Mammary epithelial cell (primary cell): ENCODE results near the gene MUC5AC.

Experiments used
- CTCF ChIP-seq, 2 donors: IDR thresholded peaks in 1 of 2; conservative IDR thresholded peaks in 1 of 2; 2 replicates each; pipeline ENCODE4 v1.5.1; 2011 to 2012; ENCODE audit warnings: inconsistent platforms in 2 of 2, low read length in 2 of 2, mild to moderate bottlenecking in 2 of 2, control low read depth in 1 of 2, low read depth in 1 of 2; ENCODE audit not compliant: insufficient read depth in 1 of 2; ENCODE audit errors: extremely low read depth in 1 of 2
- EZH2 ChIP-seq: IDR thresholded peaks from 2 replicates; pipeline ENCODE4 v1.6.1; 2012; ENCODE audit warnings: low read length, inconsistent platforms, borderline replicate concordance

- TF ChIP-seq CTCF (conservative IDR thresholded peaks at IDR 0.05 in 1 of 2, IDR thresholded peaks at IDR 0.05 in 1 of 2; ENCODE audit: extremely low read depth in 1 of 2, insufficient read depth in 1 of 2, low read depth in 1 of 2, low read length in 2 of 2) (no peak), EZH2 (no peak)
These were observed at the start of gene MUC5AC for GRCh38 chr11:1157645-1158591.
